Endothelial cell of umbilical vein (primary cell): ENCODE measurements around the gene AUTS2.

Source experiments
- CTCF ChIP-seq, 2 donors: IDR thresholded peaks; 1 replicate in 1 of 2; 2 replicates in 1 of 2; pipeline ENCODE4 v1.5.1; 2011; ENCODE audit warnings: low read length in 2 of 2, mild to moderate bottlenecking in 2 of 2, moderate library complexity in 2 of 2, control low read depth in 1 of 2, inconsistent platforms in 1 of 2, low read depth in 1 of 2; ENCODE audit not compliant: insufficient read depth in 1 of 2; ENCODE audit errors: extremely low read depth in 1 of 2
- EZH2 ChIP-seq: IDR thresholded peaks from 2 replicates; pipeline ENCODE4 v1.6.1; 2012; ENCODE audit warnings: borderline replicate concordance, low read depth, mild to moderate bottlenecking, moderate library complexity, low read length, inconsistent platforms; ENCODE audit not compliant: severe bottlenecking
- FOS ChIP-seq: IDR thresholded peaks from 2 replicates; pipeline ENCODE4 v1.6.1; 2011; ENCODE audit warnings: mild to moderate bottlenecking, low read length, moderate library complexity, borderline replicate concordance; ENCODE audit not compliant: insufficient read depth
- GATA2 ChIP-seq: IDR thresholded peaks from 2 replicates; pipeline ENCODE4 v1.7.0; 2011; ENCODE audit warnings: low read depth, mild to moderate bottlenecking, moderate library complexity, mixed read lengths, low read length; ENCODE audit not compliant: insufficient read length, insufficient read depth
- JUN ChIP-seq: IDR thresholded peaks from 2 replicates; pipeline ENCODE4 v1.6.1; 2011; ENCODE audit warnings: borderline replicate concordance, low read depth; ENCODE audit not compliant: insufficient read length, insufficient read depth
- MAX ChIP-seq: IDR thresholded peaks from 2 replicates; pipeline ENCODE4 v1.6.1; 2011; ENCODE audit not compliant: insufficient read depth, insufficient read length
- MYC ChIP-seq: IDR thresholded peaks from one replicate; pipeline ENCODE4 v1.6.1; 2011; ENCODE audit warnings: mild to moderate bottlenecking, low read depth, low read length
- POLR2A ChIP-seq: IDR thresholded peaks from 2 replicates; pipeline ENCODE4 v1.6.1; 2012; ENCODE audit warnings: low read depth, mild to moderate bottlenecking, control low read depth, low read length
- POLR2AphosphoS5 ChIP-seq: IDR thresholded peaks from 2 replicates; pipeline ENCODE4 v1.6.1; 2012; ENCODE audit warnings: low read depth, mild to moderate bottlenecking, control low read depth, low read length, moderate library complexity; ENCODE audit not compliant: insufficient read depth

DNA sequence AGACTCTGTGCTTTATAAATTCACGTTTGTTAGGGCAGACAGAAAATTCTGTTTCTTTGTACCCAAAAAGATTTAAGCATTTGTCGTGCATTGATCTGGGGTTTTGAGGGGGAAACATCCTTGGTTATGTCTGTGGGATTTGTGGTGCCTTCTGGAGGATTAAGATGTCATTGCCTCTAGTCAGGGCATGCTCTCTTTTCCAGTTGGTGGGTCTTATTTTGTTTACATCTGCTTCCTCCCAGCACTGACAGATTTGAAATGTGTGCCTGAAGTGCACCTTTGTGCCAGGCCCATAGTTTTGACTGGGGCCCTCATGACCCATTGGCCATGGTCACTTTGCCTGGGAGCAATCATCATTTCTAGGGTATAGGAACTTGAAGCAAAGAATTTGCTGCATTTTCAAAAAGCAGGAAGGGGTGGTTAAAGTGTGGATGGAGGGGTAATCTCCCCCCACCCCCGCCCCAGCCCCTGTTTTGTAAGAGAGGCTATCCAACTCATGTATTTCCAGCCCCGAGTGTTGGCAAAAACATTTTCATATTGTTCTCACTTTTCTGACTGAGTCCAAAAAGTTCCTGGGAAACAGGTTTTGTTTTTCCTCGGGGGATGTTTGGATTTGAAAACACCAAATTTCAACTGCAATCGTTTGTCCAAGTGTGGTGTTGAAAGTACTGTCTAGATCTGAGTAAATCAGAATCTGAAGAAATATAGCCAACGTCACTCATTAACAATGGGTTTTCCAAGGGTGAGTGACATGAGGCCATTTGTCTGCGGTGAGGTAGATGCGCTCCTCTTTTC lies 1145.5 kb downstream of the AUTS2 start:
- TF ChIP-seq CTCF (IDR thresholded peaks at IDR 0.05; ENCODE audit: extremely low read depth in 1 of 2, insufficient read depth in 1 of 2, low read depth in 1 of 2, low read length in 2 of 2): no peak
- no peak for TF ChIP-seq MYC
- no peak for TF ChIP-seq EZH2
- no peak for TF ChIP-seq POLR2A
- no peak for TF ChIP-seq POLR2AphosphoS5
- no peak for TF ChIP-seq MAX
- no peak for TF ChIP-seq FOS
- TF ChIP-seq JUN: no peak
- TF ChIP-seq GATA2: no peak
